Astrocyte (in vitro differentiated cells and primary cell): ENCODE measurements around the gene FEM1C.

ENCODE experiments used
- EZH2 ChIP-seq: IDR thresholded peaks from 2 replicates; pipeline ENCODE4 v1.6.1; 2012; ENCODE audit warnings: mild to moderate bottlenecking, low read length, inconsistent platforms; ENCODE audit not compliant: insufficient read depth
- TF ChIP-seq, protein P1 (sequence below): IDR thresholded peaks from 2 replicates; pipeline ENCODE4 v1.5.1; 2011; ENCODE audit warnings: low read depth, mild to moderate bottlenecking, inconsistent platforms, low read length, moderate library complexity; ENCODE audit not compliant: insufficient read depth

DNA sequence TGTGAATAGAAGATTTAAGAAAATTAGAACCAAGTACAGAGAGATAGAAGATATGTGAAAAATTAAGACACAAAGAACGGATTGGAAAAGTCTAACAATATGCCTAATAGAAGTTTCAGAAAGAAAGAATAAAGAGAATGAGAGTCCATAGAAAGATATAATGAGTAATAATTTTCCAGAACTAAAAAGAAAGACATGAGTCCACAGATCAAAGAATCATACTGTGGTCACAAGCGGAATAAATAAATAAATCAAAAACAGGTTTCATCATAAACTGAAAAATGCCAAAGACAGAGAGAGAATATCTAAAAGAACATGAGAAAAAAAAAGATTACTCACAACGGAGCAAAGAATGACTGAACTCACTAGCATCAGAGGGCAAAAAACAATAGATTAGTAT lies 32.9 kb downstream of the FEM1C start:
- TF ChIP-seq, protein P1, sequence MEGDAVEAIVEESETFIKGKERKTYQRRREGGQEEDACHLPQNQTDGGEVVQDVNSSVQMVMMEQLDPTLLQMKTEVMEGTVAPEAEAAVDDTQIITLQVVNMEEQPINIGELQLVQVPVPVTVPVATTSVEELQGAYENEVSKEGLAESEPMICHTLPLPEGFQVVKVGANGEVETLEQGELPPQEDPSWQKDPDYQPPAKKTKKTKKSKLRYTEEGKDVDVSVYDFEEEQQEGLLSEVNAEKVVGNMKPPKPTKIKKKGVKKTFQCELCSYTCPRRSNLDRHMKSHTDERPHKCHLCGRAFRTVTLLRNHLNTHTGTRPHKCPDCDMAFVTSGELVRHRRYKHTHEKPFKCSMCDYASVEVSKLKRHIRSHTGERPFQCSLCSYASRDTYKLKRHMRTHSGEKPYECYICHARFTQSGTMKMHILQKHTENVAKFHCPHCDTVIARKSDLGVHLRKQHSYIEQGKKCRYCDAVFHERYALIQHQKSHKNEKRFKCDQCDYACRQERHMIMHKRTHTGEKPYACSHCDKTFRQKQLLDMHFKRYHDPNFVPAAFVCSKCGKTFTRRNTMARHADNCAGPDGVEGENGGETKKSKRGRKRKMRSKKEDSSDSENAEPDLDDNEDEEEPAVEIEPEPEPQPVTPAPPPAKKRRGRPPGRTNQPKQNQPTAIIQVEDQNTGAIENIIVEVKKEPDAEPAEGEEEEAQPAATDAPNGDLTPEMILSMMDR: no peak
- TF ChIP-seq EZH2: no peak
